A673 (cell line): ENCODE data around the gene TCF7. TPM values are rescaled to one million over a fixed set of nuclear protein-coding genes. Genes with fewer than 3 reads are reported as not detected.

Source experiments
- BruUV-seq: library from RNA; stranded (reverse); fragments of 400-500 nt; replicated peaks from 2 replicates; lab custom pipeline; 2021; lab: Mats Ljungman, UMichigan
- CTCF ChIA-PET: fragments of 300-600 bp; sonication (Branson Sonifier 250); formaldehyde crosslinking; loops from one replicate; lab custom pipeline; 2022; ENCODE audit warnings: antibody characterized with exemption; lab: Charles Lee
- POLR2A ChIA-PET: fragments of 300-600 bp; sonication (Branson Sonifier 250); formaldehyde crosslinking; loops from one replicate; lab custom pipeline; 2022; ENCODE audit warnings: antibody characterized with exemption; ENCODE audit not compliant: low non-redundant PET; lab: Charles Lee
- DNase-seq: peaks from one replicate; pipeline ENCODE4 v3.0.0-alpha.2; 2015; ENCODE audit warnings: low spot score
- H3K27ac ChIP-seq: fragments of 200-600 bp; sonication (generic); 2 replicates; pipeline ENCODE4 v1.5.1; 2016; ENCODE audit warnings: mixed run types, low read depth, mild to moderate bottlenecking, mixed read lengths, antibody characterized with exemption, low read length; ENCODE audit not compliant: poor library complexity, severe bottlenecking
- H3K27me3 ChIP-seq: fragments of 200-600 bp; sonication (generic); replicated peaks from 2 replicates; pipeline ENCODE4 v1.6.1; 2017; ENCODE audit warnings: mixed run types, low read depth, mild to moderate bottlenecking, mixed read lengths, antibody characterized with exemption, low read length; ENCODE audit not compliant: insufficient read depth, poor library complexity
- H3K36me3 ChIP-seq: fragments of 200-600 bp; sonication (generic); 2 replicates; pipeline ENCODE4 v1.6.1; 2016; ENCODE audit warnings: mixed run types, mild to moderate bottlenecking, mixed read lengths, antibody characterized with exemption, low read length; ENCODE audit not compliant: insufficient read depth, poor library complexity, severe bottlenecking
- H3K4me1 ChIP-seq: fragments of 200-600 bp; sonication (generic); 2 replicates; pipeline ENCODE4 v1.6.1; 2017; ENCODE audit warnings: mixed run types, mild to moderate bottlenecking, mixed read lengths, antibody characterized with exemption, low read length; ENCODE audit not compliant: insufficient read depth, poor library complexity, severe bottlenecking
- H3K4me3 ChIP-seq: fragments of 200-600 bp; sonication (generic); 2 replicates; pipeline ENCODE4 v1.5.1; 2016; ENCODE audit warnings: low read depth, mixed run types, mild to moderate bottlenecking, mixed read lengths, low read length; ENCODE audit not compliant: poor library complexity, severe bottlenecking
- H3K9me3 ChIP-seq: fragments of 200-600 bp; sonication (generic); 2 replicates; pipeline ENCODE4 v1.6.1; 2016; ENCODE audit warnings: mixed run types, low read depth, mild to moderate bottlenecking, mixed read lengths, antibody characterized with exemption, low read length; ENCODE audit not compliant: poor library complexity, severe bottlenecking
- CTCF ChIP-seq: fragments of 300-800, 200-600 bp; sonication (generic); conservative IDR thresholded peaks from 2 replicates; pipeline ENCODE4 v1.5.1; 2017; ENCODE audit warnings: low read depth, mild to moderate bottlenecking, antibody characterized with exemption, low read length, moderate library complexity, mixed read lengths
- EZH2 ChIP-seq: fragments of 200-600 bp; sonication (generic); IDR thresholded peaks from 2 replicates; pipeline ENCODE4 v1.6.1; 2017; ENCODE audit warnings: borderline replicate concordance, low read depth, mild to moderate bottlenecking, mixed read lengths, antibody characterized with exemption, low read length; ENCODE audit not compliant: poor library complexity, severe bottlenecking
- intact Hi-C: fragments of 100-400 bp; cut with micrococcal nuclease; formaldehyde crosslinking; loops from one replicate; pipeline ENCODE4 v1.10.0; 2022; ENCODE audit not compliant: unreplicated experiment
- total RNA-seq: library from RNA; stranded (reverse); gene quantifications from 2 replicates; pipeline ENCODE4 v1.2.3, GENCODE V29; 2021

The TCF7 gene
- total RNA-seq, 1 experiment from 2014 or later = 3.3 TPM

DNA sequence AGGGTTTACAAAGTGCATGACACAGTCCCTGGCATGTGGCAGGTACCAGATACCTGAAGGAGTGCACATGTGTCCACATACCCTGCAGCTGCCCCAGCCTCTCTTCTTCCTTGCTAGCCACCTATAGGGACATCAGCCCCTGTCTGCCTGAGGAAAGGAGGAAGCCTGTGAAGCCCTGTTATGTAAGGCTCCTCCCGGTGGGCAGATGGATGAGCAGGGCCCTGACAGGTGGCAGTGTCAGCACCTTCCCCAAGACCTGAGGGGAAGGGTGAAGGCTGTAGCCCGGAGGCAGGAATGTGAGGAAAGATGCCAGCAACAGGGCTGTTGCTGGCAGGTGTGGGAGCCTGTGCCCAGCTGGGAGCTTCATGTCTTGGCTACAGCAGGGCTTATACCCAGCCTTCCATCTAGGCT lies 21.7 kb downstream of the TCF7 start:
- intact Hi-C loops = no loop called here
- Histone ChIP-seq H3K27ac (no peak overlapping the region), H3K4me3 (no peak overlapping the region), H3K27me3 (no peaks in the 10 kb centered on the region), H3K36me3 (peaks cover 31% of the 10 kb centered on the region), H3K9me3 (no peaks in the 10 kb centered on the region), H3K4me1 (peaks cover 7% of the 10 kb centered on the region)
- DNase-seq = no peak
- TF ChIP-seq EZH2 = no peak
- no peak for TF ChIP-seq CTCF
- no TSS peak for BruUV-seq
- ChIA-PET CTCF (no interaction called here), POLR2A (no interaction called here)

- ChIA-PET CTCF (no interaction called here), POLR2A (no interaction called here)
- BruUV-seq = no TSS peak
- no peaks in the 10 kb centered on the region for H3K9me3 ChIP-seq
- H3K27me3 ChIP-seq = no peaks in the 10 kb centered on the region
- no peak overlapping the region for H3K27ac ChIP-seq
- TF ChIP-seq EZH2 (no peak), CTCF (no peak)
- intact Hi-C loops = no loop called here
- DNase-seq = no peak
- H3K4me3 ChIP-seq = no peak overlapping the region
- H3K4me1 ChIP-seq = peaks cover 7% of the 10 kb centered on the region
- H3K36me3 ChIP-seq = peaks cover 27% of the 10 kb centered on the region
Measured at GRCh38 chr5:134136771-134137170, 22.3 kb downstream of the TCF7 start.

DNA sequence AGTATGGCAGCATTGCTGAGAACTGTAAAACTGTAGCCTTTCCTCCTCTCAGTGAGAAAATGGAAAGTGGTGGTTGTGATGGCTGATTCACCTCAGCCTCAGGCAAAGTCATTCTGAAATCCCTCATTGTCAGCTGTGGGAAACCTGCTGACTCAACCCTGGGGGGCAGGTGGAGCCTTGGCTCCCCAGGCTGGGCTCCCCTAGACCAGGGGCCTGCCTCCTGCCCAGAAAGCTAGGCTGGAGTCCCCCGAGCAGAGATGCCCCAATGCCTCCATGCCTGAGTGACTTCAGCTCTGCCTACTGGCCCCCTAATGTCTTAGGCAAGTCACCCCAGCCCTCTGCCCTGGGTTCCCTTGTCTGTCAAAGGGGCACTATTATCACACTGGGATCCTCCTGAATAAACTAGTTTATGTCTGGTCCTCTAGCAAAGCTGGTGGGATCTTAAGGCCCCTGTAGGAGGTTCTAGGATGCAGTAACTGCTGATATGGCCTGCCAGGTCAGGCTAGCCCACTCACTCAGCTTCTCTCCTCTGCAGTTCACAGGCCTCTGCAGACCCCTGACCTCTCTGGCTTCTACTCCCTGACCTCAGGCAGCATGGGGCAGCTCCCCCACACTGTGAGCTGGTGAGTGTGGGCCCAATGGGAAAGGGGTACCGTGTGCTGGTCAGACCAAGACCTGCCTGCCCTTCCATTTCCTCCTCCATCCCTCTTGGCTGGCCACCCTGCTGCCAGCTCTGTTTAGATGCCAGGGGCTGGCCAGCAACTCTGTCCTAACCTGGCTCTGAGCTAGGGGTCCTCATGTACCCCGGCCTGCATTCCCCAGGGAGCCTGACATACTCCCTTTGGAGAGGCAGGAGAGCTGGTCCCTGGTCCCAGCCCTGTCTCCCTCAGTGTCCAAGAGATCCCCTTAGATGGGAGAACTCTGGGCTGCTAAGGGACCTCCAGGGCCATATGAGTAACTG lies 24.2 kb downstream of the TCF7 start:
- H3K4me3 ChIP-seq = no peak overlapping the region
- ChIA-PET POLR2A (no interaction called here), CTCF (interaction anchor here (0.7 to 1.7 kb wide), 2 partner anchors 72 to 99 kb away, joined by 3 to 8 read pairs; no protein-coding TSS in a partner anchor)
- no peaks in the 10 kb centered on the region for H3K27me3 ChIP-seq
- no peak overlapping the region for H3K27ac ChIP-seq
- peaks cover 27% of the 10 kb centered on the region for H3K36me3 ChIP-seq
- H3K9me3 ChIP-seq = no peaks in the 10 kb centered on the region
- BruUV-seq = no TSS peak
- TF ChIP-seq CTCF = no peak
- TF ChIP-seq EZH2 = no peak
- intact Hi-C loops = no loop called here
- peaks cover 7% of the 10 kb centered on the region for H3K4me1 ChIP-seq
- no peak for DNase-seq
